Adrenal gland (tissue), 5 donors: ENCODE measurements around the gene MED26.

ENCODE experiments used
- POLR2A ChIP-seq, 2 donors: fragments of 450-650 bp; IDR thresholded peaks; one replicate each; pipeline ENCODE4 v1.6.1; 2017; ENCODE audit warnings: antibody characterized with exemption in 2 of 2, mild to moderate bottlenecking in 2 of 2, moderate library complexity in 1 of 2
- TF ChIP-seq, protein P1 (sequence below), 6 experiments: fragments of 450-650 bp in 4 of 6; fragments of 200-600 bp in 2 of 6; sonication (generic) in 1 of 6; IDR thresholded peaks; 1 replicate in 5 of 6; 2 replicates in 1 of 6; pipeline versions ENCODE4 v1.5.1 to v1.8.0; 2016 to 2021; ENCODE audit warnings: antibody characterized with exemption in 6 of 6, mild to moderate bottlenecking in 2 of 6, moderate library complexity in 1 of 6
- donor health status: DM: no; HTN: no; CAD: no.

DNA sequence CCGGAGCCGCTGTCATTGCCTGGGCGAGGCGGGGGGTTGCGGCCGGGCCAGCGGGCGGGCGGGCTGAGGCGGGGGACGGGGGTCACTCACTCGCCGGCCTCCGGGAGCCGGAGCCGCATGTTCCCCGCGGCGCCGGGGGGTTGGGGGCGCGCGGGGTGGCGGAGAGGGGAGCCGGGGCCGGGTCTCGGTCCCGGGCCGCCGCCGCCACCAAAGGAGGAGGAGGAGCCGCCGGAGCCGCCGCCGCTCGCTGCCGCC lies 149 bp downstream of the MED26 start:
- TF ChIP-seq, protein P1, sequence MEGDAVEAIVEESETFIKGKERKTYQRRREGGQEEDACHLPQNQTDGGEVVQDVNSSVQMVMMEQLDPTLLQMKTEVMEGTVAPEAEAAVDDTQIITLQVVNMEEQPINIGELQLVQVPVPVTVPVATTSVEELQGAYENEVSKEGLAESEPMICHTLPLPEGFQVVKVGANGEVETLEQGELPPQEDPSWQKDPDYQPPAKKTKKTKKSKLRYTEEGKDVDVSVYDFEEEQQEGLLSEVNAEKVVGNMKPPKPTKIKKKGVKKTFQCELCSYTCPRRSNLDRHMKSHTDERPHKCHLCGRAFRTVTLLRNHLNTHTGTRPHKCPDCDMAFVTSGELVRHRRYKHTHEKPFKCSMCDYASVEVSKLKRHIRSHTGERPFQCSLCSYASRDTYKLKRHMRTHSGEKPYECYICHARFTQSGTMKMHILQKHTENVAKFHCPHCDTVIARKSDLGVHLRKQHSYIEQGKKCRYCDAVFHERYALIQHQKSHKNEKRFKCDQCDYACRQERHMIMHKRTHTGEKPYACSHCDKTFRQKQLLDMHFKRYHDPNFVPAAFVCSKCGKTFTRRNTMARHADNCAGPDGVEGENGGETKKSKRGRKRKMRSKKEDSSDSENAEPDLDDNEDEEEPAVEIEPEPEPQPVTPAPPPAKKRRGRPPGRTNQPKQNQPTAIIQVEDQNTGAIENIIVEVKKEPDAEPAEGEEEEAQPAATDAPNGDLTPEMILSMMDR (IDR thresholded peaks at IDR 0.05), result no peak
- no peak for TF ChIP-seq POLR2A (IDR thresholded peaks at IDR 0.05)
